Neural cell (in vitro differentiated cells): ENCODE measurements around the gene C10orf90.

ENCODE experiments used
- EZH2 ChIP-seq: fragments of 200-600, 300-800 bp; shearing (Covaris generic), sonication (generic); IDR thresholded peaks from 2 replicates; pipeline ENCODE4 v1.6.1; 2014; ENCODE audit warnings: antibody characterized with exemption, low read length, borderline replicate concordance, mild to moderate bottlenecking; ENCODE audit not compliant: insufficient read depth, poor library complexity, severe bottlenecking
- RAD21 ChIP-seq: fragments of 450-650 bp; conservative IDR thresholded peaks from 2 replicates; pipeline ENCODE4 v1.6.1; 2014; ENCODE audit warnings: antibody characterized with exemption, mild to moderate bottlenecking, moderate library complexity
- TAF1 ChIP-seq: IDR thresholded peaks from 2 replicates; pipeline ENCODE4 v1.6.1; 2012; ENCODE audit warnings: low read depth
- TF ChIP-seq, protein P1 (sequence below): fragments of 450-650 bp; IDR thresholded peaks from 2 replicates; pipeline ENCODE4 v1.5.1; 2014; ENCODE audit warnings: antibody characterized with exemption, mild to moderate bottlenecking, moderate library complexity; ENCODE audit not compliant: poor library complexity, severe bottlenecking
- TF ChIP-seq, protein P2 (sequence below): IDR thresholded peaks from 2 replicates; pipeline ENCODE4 v1.6.1; 2012; ENCODE audit warnings: borderline replicate concordance

DNA sequence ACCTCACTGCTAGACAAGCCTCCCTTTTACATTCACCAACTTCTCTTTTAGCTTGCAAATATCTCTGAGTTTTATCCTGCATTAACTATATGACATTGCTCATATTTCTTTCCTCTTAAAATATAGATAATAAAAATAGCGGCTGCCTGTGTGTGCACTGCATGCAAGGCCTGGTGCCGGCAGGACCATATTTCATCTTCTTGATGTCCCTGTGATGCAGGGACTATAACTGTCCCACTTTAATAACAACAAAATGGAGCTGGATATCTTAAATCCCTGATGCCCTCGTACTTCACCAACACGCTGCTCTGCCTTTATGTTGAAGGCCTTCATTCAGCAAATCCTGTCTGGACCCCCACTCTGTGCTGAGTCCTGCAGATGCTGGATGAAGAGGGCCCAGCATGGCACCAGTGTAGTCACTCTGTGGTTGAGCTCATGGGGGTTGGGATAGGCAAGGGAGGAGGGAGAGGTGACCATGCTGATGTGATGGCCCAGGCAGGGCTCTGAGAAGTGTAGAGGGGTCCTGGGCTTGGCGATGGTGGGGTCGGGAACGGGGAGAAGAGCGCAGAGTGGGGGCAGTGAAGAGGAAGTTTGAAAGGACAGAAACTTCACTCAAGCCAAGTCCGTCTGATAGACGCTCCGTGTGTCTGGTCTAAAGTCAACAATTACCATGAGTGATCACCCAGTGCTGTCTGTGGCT lies 40.4 kb downstream of the C10orf90 start:
- TF ChIP-seq, protein P1, sequence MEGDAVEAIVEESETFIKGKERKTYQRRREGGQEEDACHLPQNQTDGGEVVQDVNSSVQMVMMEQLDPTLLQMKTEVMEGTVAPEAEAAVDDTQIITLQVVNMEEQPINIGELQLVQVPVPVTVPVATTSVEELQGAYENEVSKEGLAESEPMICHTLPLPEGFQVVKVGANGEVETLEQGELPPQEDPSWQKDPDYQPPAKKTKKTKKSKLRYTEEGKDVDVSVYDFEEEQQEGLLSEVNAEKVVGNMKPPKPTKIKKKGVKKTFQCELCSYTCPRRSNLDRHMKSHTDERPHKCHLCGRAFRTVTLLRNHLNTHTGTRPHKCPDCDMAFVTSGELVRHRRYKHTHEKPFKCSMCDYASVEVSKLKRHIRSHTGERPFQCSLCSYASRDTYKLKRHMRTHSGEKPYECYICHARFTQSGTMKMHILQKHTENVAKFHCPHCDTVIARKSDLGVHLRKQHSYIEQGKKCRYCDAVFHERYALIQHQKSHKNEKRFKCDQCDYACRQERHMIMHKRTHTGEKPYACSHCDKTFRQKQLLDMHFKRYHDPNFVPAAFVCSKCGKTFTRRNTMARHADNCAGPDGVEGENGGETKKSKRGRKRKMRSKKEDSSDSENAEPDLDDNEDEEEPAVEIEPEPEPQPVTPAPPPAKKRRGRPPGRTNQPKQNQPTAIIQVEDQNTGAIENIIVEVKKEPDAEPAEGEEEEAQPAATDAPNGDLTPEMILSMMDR: no peak
- no peak for TF ChIP-seq EZH2
- no peak for TF ChIP-seq RAD21
- TF ChIP-seq TAF1: no peak
- TF ChIP-seq, protein P2, sequence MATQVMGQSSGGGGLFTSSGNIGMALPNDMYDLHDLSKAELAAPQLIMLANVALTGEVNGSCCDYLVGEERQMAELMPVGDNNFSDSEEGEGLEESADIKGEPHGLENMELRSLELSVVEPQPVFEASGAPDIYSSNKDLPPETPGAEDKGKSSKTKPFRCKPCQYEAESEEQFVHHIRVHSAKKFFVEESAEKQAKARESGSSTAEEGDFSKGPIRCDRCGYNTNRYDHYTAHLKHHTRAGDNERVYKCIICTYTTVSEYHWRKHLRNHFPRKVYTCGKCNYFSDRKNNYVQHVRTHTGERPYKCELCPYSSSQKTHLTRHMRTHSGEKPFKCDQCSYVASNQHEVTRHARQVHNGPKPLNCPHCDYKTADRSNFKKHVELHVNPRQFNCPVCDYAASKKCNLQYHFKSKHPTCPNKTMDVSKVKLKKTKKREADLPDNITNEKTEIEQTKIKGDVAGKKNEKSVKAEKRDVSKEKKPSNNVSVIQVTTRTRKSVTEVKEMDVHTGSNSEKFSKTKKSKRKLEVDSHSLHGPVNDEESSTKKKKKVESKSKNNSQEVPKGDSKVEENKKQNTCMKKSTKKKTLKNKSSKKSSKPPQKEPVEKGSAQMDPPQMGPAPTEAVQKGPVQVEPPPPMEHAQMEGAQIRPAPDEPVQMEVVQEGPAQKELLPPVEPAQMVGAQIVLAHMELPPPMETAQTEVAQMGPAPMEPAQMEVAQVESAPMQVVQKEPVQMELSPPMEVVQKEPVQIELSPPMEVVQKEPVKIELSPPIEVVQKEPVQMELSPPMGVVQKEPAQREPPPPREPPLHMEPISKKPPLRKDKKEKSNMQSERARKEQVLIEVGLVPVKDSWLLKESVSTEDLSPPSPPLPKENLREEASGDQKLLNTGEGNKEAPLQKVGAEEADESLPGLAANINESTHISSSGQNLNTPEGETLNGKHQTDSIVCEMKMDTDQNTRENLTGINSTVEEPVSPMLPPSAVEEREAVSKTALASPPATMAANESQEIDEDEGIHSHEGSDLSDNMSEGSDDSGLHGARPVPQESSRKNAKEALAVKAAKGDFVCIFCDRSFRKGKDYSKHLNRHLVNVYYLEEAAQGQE: no peak
